ENCODE measurements around the gene PRAF2. TPM values are rescaled to one million over a fixed set of nuclear protein-coding genes. Genes with fewer than 3 reads are reported as not detected.

PRAF2 gene
- total RNA-seq, 3 donors from 2014 or later (not counting 1 experiment from before 2014, with no cell fraction given) = 18.1 to 24.8 (median 19.9) TPM

GRCh38 chrX:49066690-49067089 lies 7.1 kb downstream of the PRAF2 start:
- no peak overlapping the region for H3K27ac ChIP-seq (ENCODE audit: low read length)
- WGBS (ENCODE audit: insufficient coverage) = 95% methylated on average over 5 of the region's 9 CpGs
- no peaks in the 10 kb centered on the region for H3K9me3 ChIP-seq (ENCODE audit: control insufficient read depth, insufficient read depth, low read length)
- no peaks in the 10 kb centered on the region for H3K36me3 ChIP-seq (ENCODE audit: control insufficient read depth, insufficient read depth, low read length)
- no peak for TF ChIP-seq CTCF (IDR thresholded peaks at IDR 0.05)
- Mint-ChIP-seq H3K4me1 (no peaks in the 10 kb centered on the region), H3K9me3 (no peaks in the 10 kb centered on the region), H3K36me3 (no peaks in the 10 kb centered on the region), H3K4me3 (no peak overlapping the region), H3K27me3 (ENCODE audit: low read depth in 2 of 2) (no peaks in the 10 kb centered on the region), H3K27ac (no peak overlapping the region)
- no peaks in the 10 kb centered on the region for H3K27me3 ChIP-seq (ENCODE audit: control insufficient read depth, insufficient read depth, low read length)
- intact Hi-C loops (cut with micrococcal nuclease) = no loop called here
- H3K4me1 ChIP-seq (ENCODE audit: control insufficient read depth, insufficient read depth, low read length) = no peaks in the 10 kb centered on the region
- no peak overlapping the region for H3K4me3 ChIP-seq (ENCODE audit: low read length)
- ATAC-seq (no peak), DNase-seq (no peak)

- Mint-ChIP-seq H3K4me1 (no peaks in the 10 kb centered on the region), H3K27ac (no peak overlapping the region), H3K9me3 (no peaks in the 10 kb centered on the region), H3K27me3 (ENCODE audit: low read depth in 2 of 2) (no peaks in the 10 kb centered on the region), H3K36me3 (no peaks in the 10 kb centered on the region), H3K4me3 (no peak overlapping the region)
- Histone ChIP-seq H3K4me1 (ENCODE audit: control insufficient read depth, insufficient read depth, low read length) (no peaks in the 10 kb centered on the region), H3K9me3 (ENCODE audit: control insufficient read depth, insufficient read depth, low read length) (no peaks in the 10 kb centered on the region), H3K36me3 (ENCODE audit: control insufficient read depth, insufficient read depth, low read length) (no peaks in the 10 kb centered on the region), H3K27ac (ENCODE audit: low read length) (no peak overlapping the region), H3K27me3 (ENCODE audit: control insufficient read depth, insufficient read depth, low read length) (no peaks in the 10 kb centered on the region), H3K4me3 (ENCODE audit: low read length) (no peak overlapping the region)
- no peak for DNase-seq
- no peak for TF ChIP-seq CTCF (IDR thresholded peaks at IDR 0.05)
- ATAC-seq = no peak
- 100% methylated on average over 1 of the region's 2 CpGs for WGBS (ENCODE audit: insufficient coverage)
- intact Hi-C loops (cut with micrococcal nuclease) = no loop called here
These were observed 7.5 kb downstream of the PRAF2 start for GRCh38 chrX:49066278-49066677.

- Histone ChIP-seq H3K36me3 (ENCODE audit: control insufficient read depth, insufficient read depth, low read length) (no peaks in the 10 kb centered on the region), H3K27ac (ENCODE audit: low read length) (no peak overlapping the region), H3K9me3 (ENCODE audit: control insufficient read depth, insufficient read depth, low read length) (no peaks in the 10 kb centered on the region), H3K4me3 (ENCODE audit: low read length) (no peak overlapping the region), H3K4me1 (ENCODE audit: control insufficient read depth, insufficient read depth, low read length) (no peaks in the 10 kb centered on the region), H3K27me3 (ENCODE audit: control insufficient read depth, insufficient read depth, low read length) (no peaks in the 10 kb centered on the region)
- H3K27me3 Mint-ChIP-seq (ENCODE audit: low read depth in 2 of 2) = no peaks in the 10 kb centered on the region
- no peak for TF ChIP-seq CTCF (IDR thresholded peaks at IDR 0.05)
- intact Hi-C loops (cut with micrococcal nuclease) = no loop called here
- no peaks in the 10 kb centered on the region for H3K9me3 Mint-ChIP-seq
- 89% methylated on average over 7 of the region's 8 CpGs for WGBS (ENCODE audit: insufficient coverage)
- H3K4me3 Mint-ChIP-seq = no peak overlapping the region
- ATAC-seq (no peak), DNase-seq (no peak)
- no peak overlapping the region for H3K27ac Mint-ChIP-seq
- H3K36me3 Mint-ChIP-seq = no peaks in the 10 kb centered on the region
- no peaks in the 10 kb centered on the region for H3K4me1 Mint-ChIP-seq
These were observed 9.1 kb downstream of the PRAF2 start for GRCh38 chrX:49064735-49065134.

GRCh38 chrX:49064303-49064702 lies 9.5 kb downstream of the PRAF2 start:
- Histone ChIP-seq H3K36me3 (ENCODE audit: control insufficient read depth, insufficient read depth, low read length) (no peaks in the 10 kb centered on the region), H3K4me1 (ENCODE audit: control insufficient read depth, insufficient read depth, low read length) (no peaks in the 10 kb centered on the region), H3K4me3 (ENCODE audit: low read length) (no peak overlapping the region), H3K9me3 (ENCODE audit: control insufficient read depth, insufficient read depth, low read length) (no peaks in the 10 kb centered on the region), H3K27ac (ENCODE audit: low read length) (no peak overlapping the region), H3K27me3 (ENCODE audit: control insufficient read depth, insufficient read depth, low read length) (no peaks in the 10 kb centered on the region)
- ATAC-seq (no peak), DNase-seq (no peak)
- Mint-ChIP-seq H3K27me3 (ENCODE audit: low read depth in 2 of 2) (no peaks in the 10 kb centered on the region), H3K4me1 (no peaks in the 10 kb centered on the region), H3K4me3 (no peak overlapping the region), H3K9me3 (no peaks in the 10 kb centered on the region), H3K36me3 (no peaks in the 10 kb centered on the region), H3K27ac (no peak overlapping the region)
- 98% methylated on average over 20 of the region's 20 CpGs for WGBS (ENCODE audit: insufficient coverage)
- TF ChIP-seq CTCF (IDR thresholded peaks at IDR 0.05) = no peak
- intact Hi-C loops (cut with micrococcal nuclease) = no loop called here

Data from natural killer cell (primary cell).